Measurements from ENCODE around the gene SEC31B. TPM values are rescaled to one million over a fixed set of nuclear protein-coding genes. Genes with fewer than 3 reads are reported as not detected.

SEC31B gene
- total RNA-seq, 4 donors from 2014 or later: 5.0 to 9.4 (median 8.3) TPM

GRCh38 chr10:100551196-100551595 is 31.5 kb upstream of the SEC31B start:
- no peak for TF ChIP-seq CTCF (IDR thresholded peaks at IDR 0.05)
- no peak for ATAC-seq (ENCODE audit: low FRiP score)
- no peak for DNase-seq (ENCODE audit: low spot score)

- ATAC-seq (ENCODE audit: low FRiP score): no peak
- no peak for TF ChIP-seq CTCF (IDR thresholded peaks at IDR 0.05)
- DNase-seq (ENCODE audit: low spot score): no peak
Observed at GRCh38 chr10:100544950-100545349, 25.3 kb upstream of the SEC31B start.

GRCh38 chr10:100537475-100537874 is 17.8 kb upstream of the SEC31B start:
- ATAC-seq (ENCODE audit: low FRiP score): no peak

GRCh38 chr10:100535715-100536353 is 16.2 kb upstream of the SEC31B start, which contains the start of gene HIF1AN:
HIF1AN (plus strand) TSS chr10:100535943; CDS start chr10:100535959, 16 bp downstream.
- DNase-seq (ENCODE audit: low spot score): peak; percentile 50
- peak in 1 of 3 donors; percentile 22 for TF ChIP-seq CTCF (IDR thresholded peaks at IDR 0.05)
- ATAC-seq (ENCODE audit: low FRiP score): peak; percentile 99

More at GRCh38 chr10:100537475-100537874, 17.8 kb upstream of the SEC31B start:
- TF ChIP-seq CTCF (IDR thresholded peaks at IDR 0.05): no peak
- no peak for DNase-seq (ENCODE audit: low spot score)

- DNase-seq (ENCODE audit: low spot score) (no peak), ATAC-seq (ENCODE audit: low FRiP score) (no peak)
- no peak for TF ChIP-seq CTCF (IDR thresholded peaks at IDR 0.05)
Observed at GRCh38 chr10:100535338-100535714, 15.7 kb upstream of the SEC31B start.

- ATAC-seq (ENCODE audit: low FRiP score) (no peak), DNase-seq (ENCODE audit: low spot score) (no peak)
- no peak for TF ChIP-seq CTCF (IDR thresholded peaks at IDR 0.05)
Observed at GRCh38 chr10:100534726-100535125, 15.1 kb upstream of the SEC31B start.

GRCh38 chr10:100531761-100532160 is 12.1 kb upstream of the SEC31B start:
- ATAC-seq (ENCODE audit: low FRiP score) (no peak), DNase-seq (ENCODE audit: low spot score) (no peak)
- no peak for TF ChIP-seq CTCF (IDR thresholded peaks at IDR 0.05)
